Glutamatergic neuron (in vitro differentiated cells): ENCODE data around the gene CETN2. TPM values are rescaled to one million over a fixed set of nuclear protein-coding genes. Genes with fewer than 3 reads are reported as not detected.

ENCODE experiments used
- DNase-seq: peaks from one replicate; pipeline ENCODE4 v3.0.0; 2022
- H3K27ac Mint-ChIP-seq: one replicate; pipeline ENCODE4 v1.8.0; 2020; ENCODE audit warnings: mild to moderate bottlenecking, mixed read lengths, inconsistent platforms; ENCODE audit not compliant: unreplicated experiment
- H3K27me3 Mint-ChIP-seq: one replicate; pipeline ENCODE4 v1.8.0; 2020; ENCODE audit warnings: mild to moderate bottlenecking, moderate library complexity, mixed read lengths, inconsistent platforms; ENCODE audit not compliant: unreplicated experiment
- H3K36me3 Mint-ChIP-seq: one replicate; pipeline ENCODE4 v1.8.0; 2020; ENCODE audit warnings: mild to moderate bottlenecking, mixed read lengths, inconsistent platforms; ENCODE audit not compliant: unreplicated experiment
- H3K4me1 Mint-ChIP-seq: one replicate; pipeline ENCODE4 v1.8.0; 2020; ENCODE audit warnings: mild to moderate bottlenecking, low read depth, mixed read lengths, inconsistent platforms; ENCODE audit not compliant: unreplicated experiment
- H3K4me3 Mint-ChIP-seq: one replicate; pipeline ENCODE4 v1.8.0; 2020; ENCODE audit warnings: mild to moderate bottlenecking, mixed read lengths, inconsistent platforms; ENCODE audit not compliant: unreplicated experiment
- H3K9me3 Mint-ChIP-seq: one replicate; pipeline ENCODE4 v1.8.0; 2020; ENCODE audit warnings: mild to moderate bottlenecking, moderate library complexity, mixed read lengths, inconsistent platforms; ENCODE audit not compliant: unreplicated experiment
- CTCF ChIP-seq: fragments of 200-600 bp; sonication (generic); IDR thresholded peaks from one replicate; pipeline ENCODE4 v1.5.0; 2021; ENCODE audit not compliant: partially characterized antibody, unreplicated experiment
- total RNA-seq: library from RNA; stranded (reverse); fragmentation: NEBNext Ultra II Directional; extraction: Animal tissue kit (Norgen Biotek cat#: 25700); gene quantifications from one replicate; pipeline ENCODE4 v1.2.1, GENCODE V29; 2021; ENCODE audit not compliant: unreplicated experiment

Gene CETN2
- total RNA-seq, 1 donor from 2014 or later: 23.6 TPM

GRCh38 chrX:152819266-152819665 is 11.3 kb downstream of the CETN2 start:
- Mint-ChIP-seq H3K4me1 (peaks cover 11% of the 10 kb centered on the region), H3K36me3 (no peaks in the 10 kb centered on the region), H3K4me3 (no peak overlapping the region), H3K27me3 (no peaks in the 10 kb centered on the region), H3K27ac (peak overlapping the region; percentile 28), H3K9me3 (no peaks in the 10 kb centered on the region)
- no peak for DNase-seq
- no peak for TF ChIP-seq CTCF

- peak overlapping the region; percentile 28 for H3K27ac Mint-ChIP-seq
- DNase-seq: no peak
- no peak overlapping the region for H3K4me3 Mint-ChIP-seq
- TF ChIP-seq CTCF: no peak
- peaks cover 12% of the 10 kb centered on the region for H3K4me1 Mint-ChIP-seq
- H3K36me3 Mint-ChIP-seq: no peaks in the 10 kb centered on the region
- peaks cover 2% of the 10 kb centered on the region for H3K9me3 Mint-ChIP-seq
- H3K27me3 Mint-ChIP-seq: no peaks in the 10 kb centered on the region
Observed at GRCh38 chrX:152818356-152818755, 12.2 kb downstream of the CETN2 start.

GRCh38 chrX:152817078-152817764 is 13.3 kb downstream of the CETN2 start:
- Mint-ChIP-seq H3K27ac (no peak overlapping the region), H3K9me3 (peaks cover 2% of the 10 kb centered on the region), H3K27me3 (no peaks in the 10 kb centered on the region), H3K36me3 (no peaks in the 10 kb centered on the region), H3K4me1 (peaks cover 12% of the 10 kb centered on the region), H3K4me3 (no peak overlapping the region)
- peak; percentile 43 for DNase-seq
- TF ChIP-seq CTCF: peak; percentile 3

DNA sequence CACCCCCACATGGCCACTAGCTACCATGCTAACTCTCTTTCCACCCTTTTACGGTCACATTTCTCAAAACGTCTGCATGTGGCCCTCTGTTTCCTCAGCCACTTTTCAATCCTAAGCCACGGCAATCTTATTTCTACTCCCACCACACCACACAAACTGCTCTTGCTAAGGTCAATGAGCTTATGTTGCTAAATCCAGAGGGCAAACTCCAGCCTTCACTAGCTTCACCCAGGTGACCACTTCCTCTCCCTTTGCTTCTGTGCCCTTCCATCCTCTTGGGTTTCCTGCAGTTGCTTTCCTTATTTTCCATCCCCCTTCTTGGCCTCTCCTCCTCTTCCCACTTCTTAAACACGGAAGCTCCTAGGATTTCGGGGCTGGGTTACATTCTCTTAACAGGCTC is 16.5 kb downstream of the CETN2 start:
- H3K27me3 Mint-ChIP-seq: no peaks in the 10 kb centered on the region
- no peak for TF ChIP-seq CTCF
- H3K4me1 Mint-ChIP-seq: peaks cover 22% of the 10 kb centered on the region
- H3K9me3 Mint-ChIP-seq: peaks cover 5% of the 10 kb centered on the region
- DNase-seq: no peak
- no peak overlapping the region for H3K27ac Mint-ChIP-seq
- no peak overlapping the region for H3K4me3 Mint-ChIP-seq
- no peaks in the 10 kb centered on the region for H3K36me3 Mint-ChIP-seq

- TF ChIP-seq CTCF: no peak
- Mint-ChIP-seq H3K4me3 (no peak overlapping the region), H3K4me1 (peaks cover 18% of the 10 kb centered on the region), H3K36me3 (no peaks in the 10 kb centered on the region), H3K27ac (no peak overlapping the region), H3K9me3 (peaks cover 5% of the 10 kb centered on the region), H3K27me3 (no peaks in the 10 kb centered on the region)
- DNase-seq: no peak
Observed at GRCh38 chrX:152813206-152813605, 17.4 kb downstream of the CETN2 start.
